ENCODE data around the gene INSYN1. TPM values are rescaled to one million over a fixed set of nuclear protein-coding genes. Genes with fewer than 3 reads are reported as not detected.

The INSYN1 gene
- total RNA-seq, 4 donors from 2014 or later: 2.6 to 4.7 (median 3.7) TPM

DNA sequence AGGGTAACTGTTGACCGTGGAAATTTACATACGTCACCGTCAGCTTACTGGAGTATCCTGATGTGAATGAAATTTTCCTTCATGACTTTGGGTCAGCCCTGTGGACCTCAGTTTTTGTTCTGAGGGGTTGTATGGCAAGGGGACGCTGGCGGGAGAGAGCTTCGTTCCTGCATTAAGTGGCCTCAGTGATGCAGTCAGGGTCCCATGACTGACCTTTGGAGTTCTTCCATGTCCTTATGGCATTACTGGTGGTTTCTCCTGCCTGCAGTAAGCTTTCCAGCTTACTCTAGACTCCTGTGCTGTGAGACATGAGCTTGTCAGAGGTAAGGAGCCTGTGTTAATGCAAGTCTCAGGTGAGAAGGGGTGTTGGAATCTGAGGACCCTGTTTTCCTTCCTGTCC lies 67.2 kb downstream of the INSYN1 start:
- TF ChIP-seq, protein P1, sequence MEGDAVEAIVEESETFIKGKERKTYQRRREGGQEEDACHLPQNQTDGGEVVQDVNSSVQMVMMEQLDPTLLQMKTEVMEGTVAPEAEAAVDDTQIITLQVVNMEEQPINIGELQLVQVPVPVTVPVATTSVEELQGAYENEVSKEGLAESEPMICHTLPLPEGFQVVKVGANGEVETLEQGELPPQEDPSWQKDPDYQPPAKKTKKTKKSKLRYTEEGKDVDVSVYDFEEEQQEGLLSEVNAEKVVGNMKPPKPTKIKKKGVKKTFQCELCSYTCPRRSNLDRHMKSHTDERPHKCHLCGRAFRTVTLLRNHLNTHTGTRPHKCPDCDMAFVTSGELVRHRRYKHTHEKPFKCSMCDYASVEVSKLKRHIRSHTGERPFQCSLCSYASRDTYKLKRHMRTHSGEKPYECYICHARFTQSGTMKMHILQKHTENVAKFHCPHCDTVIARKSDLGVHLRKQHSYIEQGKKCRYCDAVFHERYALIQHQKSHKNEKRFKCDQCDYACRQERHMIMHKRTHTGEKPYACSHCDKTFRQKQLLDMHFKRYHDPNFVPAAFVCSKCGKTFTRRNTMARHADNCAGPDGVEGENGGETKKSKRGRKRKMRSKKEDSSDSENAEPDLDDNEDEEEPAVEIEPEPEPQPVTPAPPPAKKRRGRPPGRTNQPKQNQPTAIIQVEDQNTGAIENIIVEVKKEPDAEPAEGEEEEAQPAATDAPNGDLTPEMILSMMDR (IDR thresholded peaks at IDR 0.05; ENCODE audit: low read depth): no peak

Other genes starting within 250 kb of the INSYN1 start
- 10 to 100 TPM; 66.9 to 97.5 (median 79.9) TPM for gene NPTN, start 120.0 kb downstream of the INSYN1 start, total RNA-seq
- 100 to 1,000 TPM in 1 of 4 donors, 10 to 100 TPM in 3; 43.2 to 127 (median 61.2) TPM for gene CD276, start 69.0 kb downstream of the INSYN1 start, total RNA-seq
- gene TBC1D21, start 120.2 kb upstream of the INSYN1 start, total RNA-seq: not detected
- gene LOXL1, start 173.1 kb upstream of the INSYN1 start, total RNA-seq: 1 to 10 TPM; 4.2 to 9.2 (median 6.3) TPM
- 10 to 100 TPM; 10.9 to 25.8 (median 18.2) TPM for gene STOML1, start 238.9 kb upstream of the INSYN1 start, total RNA-seq
- 100 to 1,000 TPM in 1 of 4 donors, 10 to 100 TPM in 3; 45.2 to 214 (median 65.5) TPM for gene PML, start 241.4 kb upstream of the INSYN1 start, total RNA-seq